ENCODE results near the gene STKLD1.
"Not testable (repeated sequence)": the region's sequence is repeated elsewhere in the genome, so short reads cannot be mapped to it uniquely, and the experiment has no call there.

Gene STKLD1

DNA sequence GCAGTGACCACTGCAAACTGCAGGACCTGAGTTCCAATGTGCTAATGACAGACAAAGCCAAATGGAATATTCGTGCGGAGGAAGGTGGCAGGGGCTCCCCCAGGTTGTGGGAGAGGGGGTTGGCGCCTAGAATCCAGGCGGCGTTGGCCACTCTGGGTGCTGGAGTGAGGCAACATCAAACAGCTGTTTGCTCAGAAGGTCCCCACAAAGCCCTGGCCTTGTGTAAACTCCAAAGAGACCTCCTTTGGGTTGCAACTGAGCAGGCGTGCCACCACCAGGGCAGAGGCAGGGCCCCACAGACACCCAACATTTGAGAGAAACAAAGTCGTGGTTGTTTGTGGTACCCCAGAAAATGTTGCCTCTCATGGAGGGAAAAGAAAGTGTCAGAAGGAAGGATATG is 14.5 kb downstream of the STKLD1 start:
- no peak overlapping the region for H3K9ac ChIP-seq (ENCODE audit: low read length)
- DNase-seq (ENCODE audit: low read depth): no peak
- H3K36me3 ChIP-seq (ENCODE audit: control insufficient read depth, insufficient read depth, low read length, severe bottlenecking): no peaks in the 10 kb centered on the region

GRCh38 chr9:133391449-133391848 is 15.3 kb downstream of the STKLD1 start:
- H3K36me3 ChIP-seq (ENCODE audit: control insufficient read depth, insufficient read depth, low read length, severe bottlenecking); H3K9ac ChIP-seq (ENCODE audit: low read length); H3K4me1 ChIP-seq (ENCODE audit: control insufficient read depth, insufficient read depth, low read length); DNase-seq (ENCODE audit: low read depth); H3K9me3 ChIP-seq (ENCODE audit: control insufficient read depth, low read length); H3K4me3 ChIP-seq (ENCODE audit: low read length): not testable (repeated sequence)
- peaks cover 35% of the 10 kb centered on the region for H3K27me3 ChIP-seq (replicated peaks; ENCODE audit: control insufficient read depth, insufficient read depth, low read length)

More for the DNA sequence above, 14.5 kb downstream of the STKLD1 start:
- Histone ChIP-seq H3K4me1 (ENCODE audit: control insufficient read depth, insufficient read depth, low read length) (no peaks in the 10 kb centered on the region), H3K9me3 (ENCODE audit: control insufficient read depth, low read length) (no peaks in the 10 kb centered on the region), H3K4me3 (ENCODE audit: low read length) (no peak overlapping the region), H3K27me3 (replicated peaks; ENCODE audit: control insufficient read depth, insufficient read depth, low read length) (peaks cover 28% of the 10 kb centered on the region)

DNA sequence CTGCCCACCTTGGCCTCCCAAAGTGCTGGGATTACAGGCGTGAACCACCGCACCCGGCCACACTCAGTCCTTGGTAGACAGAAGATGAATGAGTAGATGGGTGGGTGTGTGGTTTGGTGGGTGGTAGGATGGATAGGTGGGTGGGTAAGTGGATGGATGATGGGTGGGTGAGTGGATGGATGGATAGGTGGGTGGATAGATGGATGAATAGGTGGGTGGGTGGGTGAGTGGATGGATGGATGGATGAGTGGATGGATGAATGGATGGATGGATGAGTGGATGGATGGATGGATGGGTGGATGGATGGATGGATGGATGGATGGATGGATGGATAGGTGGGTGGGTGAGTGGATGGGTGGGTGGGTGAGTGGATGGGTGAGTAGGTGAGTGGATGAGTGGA is 16.1 kb downstream of the STKLD1 start:
- H3K4me1 ChIP-seq (ENCODE audit: control insufficient read depth, insufficient read depth, low read length); DNase-seq (ENCODE audit: low read depth); H3K4me3 ChIP-seq (ENCODE audit: low read length); H3K36me3 ChIP-seq (ENCODE audit: control insufficient read depth, insufficient read depth, low read length, severe bottlenecking); H3K9me3 ChIP-seq (ENCODE audit: control insufficient read depth, low read length); H3K9ac ChIP-seq (ENCODE audit: low read length): not testable (repeated sequence)
- H3K27me3 ChIP-seq (replicated peaks; ENCODE audit: control insufficient read depth, insufficient read depth, low read length): peaks cover 42% of the 10 kb centered on the region

DNA sequence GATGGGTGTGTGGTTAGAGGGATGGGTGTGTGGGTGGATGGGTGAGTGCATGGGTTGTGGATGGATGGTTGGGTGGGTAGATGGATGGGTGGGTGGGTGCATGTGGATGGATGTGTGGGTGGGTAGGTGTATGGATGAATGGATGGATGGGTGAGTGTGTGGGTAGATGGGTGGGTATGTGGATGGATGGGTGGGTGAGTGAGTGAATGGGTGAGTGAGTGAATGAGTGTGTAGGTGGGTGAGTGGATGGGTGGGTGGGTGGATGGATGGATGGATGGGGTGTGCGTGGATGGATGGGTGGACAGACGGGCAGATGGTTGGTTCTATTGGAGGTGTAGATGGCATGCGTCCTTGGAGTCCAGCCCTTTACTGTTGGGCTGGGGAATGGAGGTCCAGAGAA is 17.2 kb downstream of the STKLD1 start:
- no peak for DNase-seq (ENCODE audit: low read depth)
- H3K4me1 ChIP-seq (ENCODE audit: control insufficient read depth, insufficient read depth, low read length): no peaks in the 10 kb centered on the region
- no peak overlapping the region for H3K9ac ChIP-seq (ENCODE audit: low read length)
- no peak overlapping the region for H3K4me3 ChIP-seq (ENCODE audit: low read length)
- H3K27me3 ChIP-seq (replicated peaks; ENCODE audit: control insufficient read depth, insufficient read depth, low read length): peaks cover 49% of the 10 kb centered on the region
- H3K36me3 ChIP-seq (ENCODE audit: control insufficient read depth, insufficient read depth, low read length, severe bottlenecking): no peaks in the 10 kb centered on the region
- H3K9me3 ChIP-seq (ENCODE audit: control insufficient read depth, low read length): no peaks in the 10 kb centered on the region

DNA sequence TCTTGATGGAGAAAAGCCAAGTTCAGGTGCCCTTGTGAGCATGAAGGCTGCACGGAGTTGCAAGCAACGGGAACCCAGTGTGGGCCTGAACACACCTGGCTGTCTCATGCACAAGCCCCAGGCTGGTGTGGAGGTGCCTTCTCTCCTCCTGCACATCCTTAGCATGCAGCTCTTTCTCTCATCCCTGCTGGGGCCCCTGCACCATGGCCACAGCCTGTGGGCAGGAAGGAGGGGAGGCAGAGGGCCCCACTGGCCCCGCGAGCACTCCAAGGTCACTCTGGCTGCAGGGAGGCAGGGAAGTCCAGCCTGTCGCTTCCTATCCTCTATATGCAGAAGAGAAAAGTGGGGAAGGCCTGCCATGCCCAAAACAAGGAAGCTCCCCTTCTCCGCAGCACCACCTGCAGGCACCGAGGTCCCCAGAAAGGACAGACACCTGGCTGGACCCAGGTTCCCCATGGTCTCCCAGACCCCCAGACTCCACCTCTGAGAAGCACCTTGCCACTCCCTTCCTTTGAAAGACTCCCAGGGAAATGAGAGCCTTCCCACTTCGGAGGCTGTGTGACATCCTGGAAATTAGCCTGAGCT is 18.6 kb downstream of the STKLD1 start:
- DNase-seq (ENCODE audit: low read depth): no peak
- Histone ChIP-seq H3K4me1 (ENCODE audit: control insufficient read depth, insufficient read depth, low read length) (no peaks in the 10 kb centered on the region), H3K9me3 (ENCODE audit: control insufficient read depth, low read length) (no peaks in the 10 kb centered on the region), H3K9ac (ENCODE audit: low read length) (no peak overlapping the region), H3K36me3 (ENCODE audit: control insufficient read depth, insufficient read depth, low read length, severe bottlenecking) (no peaks in the 10 kb centered on the region), H3K27me3 (replicated peaks; ENCODE audit: control insufficient read depth, insufficient read depth, low read length) (peaks cover 49% of the 10 kb centered on the region), H3K4me3 (ENCODE audit: low read length) (no peak overlapping the region)

GRCh38 chr9:133396952-133397351 is 20.8 kb downstream of the STKLD1 start:
- H3K9me3 ChIP-seq (ENCODE audit: control insufficient read depth, low read length): no peaks in the 10 kb centered on the region
- no peak for DNase-seq (ENCODE audit: low read depth)
- H3K36me3 ChIP-seq (ENCODE audit: control insufficient read depth, insufficient read depth, low read length, severe bottlenecking): no peaks in the 10 kb centered on the region
- H3K4me3 ChIP-seq (ENCODE audit: low read length): no peak overlapping the region
- peaks cover 43% of the 10 kb centered on the region for H3K27me3 ChIP-seq (replicated peaks; ENCODE audit: control insufficient read depth, insufficient read depth, low read length)
- H3K4me1 ChIP-seq (ENCODE audit: control insufficient read depth, insufficient read depth, low read length): no peaks in the 10 kb centered on the region
- H3K9ac ChIP-seq (ENCODE audit: low read length): no peak overlapping the region

GRCh38 chr9:133397370-133397769 is 21.2 kb downstream of the STKLD1 start:
- H3K9ac ChIP-seq (ENCODE audit: low read length): no peak overlapping the region
- H3K4me3 ChIP-seq (ENCODE audit: low read length): no peak overlapping the region
- H3K36me3 ChIP-seq (ENCODE audit: control insufficient read depth, insufficient read depth, low read length, severe bottlenecking): no peaks in the 10 kb centered on the region
- H3K27me3 ChIP-seq (replicated peaks; ENCODE audit: control insufficient read depth, insufficient read depth, low read length): peaks cover 43% of the 10 kb centered on the region
- H3K4me1 ChIP-seq (ENCODE audit: control insufficient read depth, insufficient read depth, low read length): no peaks in the 10 kb centered on the region
- DNase-seq (ENCODE audit: low read depth): no peak
- no peaks in the 10 kb centered on the region for H3K9me3 ChIP-seq (ENCODE audit: control insufficient read depth, low read length)

GRCh38 chr9:133397895-133398294 is 21.7 kb downstream of the STKLD1 start:
- no peaks in the 10 kb centered on the region for H3K4me1 ChIP-seq (ENCODE audit: control insufficient read depth, insufficient read depth, low read length)
- no peak for DNase-seq (ENCODE audit: low read depth)
- H3K4me3 ChIP-seq (ENCODE audit: low read length): no peak overlapping the region
- no peaks in the 10 kb centered on the region for H3K9me3 ChIP-seq (ENCODE audit: control insufficient read depth, low read length)
- H3K9ac ChIP-seq (ENCODE audit: low read length): no peak overlapping the region
- H3K27me3 ChIP-seq (replicated peaks; ENCODE audit: control insufficient read depth, insufficient read depth, low read length): peaks cover 43% of the 10 kb centered on the region
- H3K36me3 ChIP-seq (ENCODE audit: control insufficient read depth, insufficient read depth, low read length, severe bottlenecking): no peaks in the 10 kb centered on the region

- Histone ChIP-seq H3K4me3 (ENCODE audit: low read length) (no peak overlapping the region), H3K27me3 (replicated peaks; ENCODE audit: control insufficient read depth, insufficient read depth, low read length) (peaks cover 26% of the 10 kb centered on the region), H3K36me3 (ENCODE audit: control insufficient read depth, insufficient read depth, low read length, severe bottlenecking) (peaks cover 6% of the 10 kb centered on the region), H3K9me3 (ENCODE audit: control insufficient read depth, low read length) (no peaks in the 10 kb centered on the region), H3K4me1 (ENCODE audit: control insufficient read depth, insufficient read depth, low read length) (peaks cover 3% of the 10 kb centered on the region), H3K9ac (ENCODE audit: low read length) (no peak overlapping the region)
- DNase-seq (ENCODE audit: low read depth): no peak
Measured at GRCh38 chr9:133400292-133400691, 24.1 kb downstream of the STKLD1 start.

- Histone ChIP-seq H3K9me3 (ENCODE audit: control insufficient read depth, low read length) (no peaks in the 10 kb centered on the region), H3K36me3 (ENCODE audit: control insufficient read depth, insufficient read depth, low read length, severe bottlenecking) (peaks cover 12% of the 10 kb centered on the region), H3K4me1 (ENCODE audit: control insufficient read depth, insufficient read depth, low read length) (peaks cover 15% of the 10 kb centered on the region), H3K4me3 (ENCODE audit: low read length) (no peak overlapping the region), H3K9ac (ENCODE audit: low read length) (no peak overlapping the region), H3K27me3 (replicated peaks; ENCODE audit: control insufficient read depth, insufficient read depth, low read length) (peaks cover 13% of the 10 kb centered on the region)
- DNase-seq (ENCODE audit: low read depth): no peak
Measured at GRCh38 chr9:133401588-133401987, 25.4 kb downstream of the STKLD1 start.

DNA sequence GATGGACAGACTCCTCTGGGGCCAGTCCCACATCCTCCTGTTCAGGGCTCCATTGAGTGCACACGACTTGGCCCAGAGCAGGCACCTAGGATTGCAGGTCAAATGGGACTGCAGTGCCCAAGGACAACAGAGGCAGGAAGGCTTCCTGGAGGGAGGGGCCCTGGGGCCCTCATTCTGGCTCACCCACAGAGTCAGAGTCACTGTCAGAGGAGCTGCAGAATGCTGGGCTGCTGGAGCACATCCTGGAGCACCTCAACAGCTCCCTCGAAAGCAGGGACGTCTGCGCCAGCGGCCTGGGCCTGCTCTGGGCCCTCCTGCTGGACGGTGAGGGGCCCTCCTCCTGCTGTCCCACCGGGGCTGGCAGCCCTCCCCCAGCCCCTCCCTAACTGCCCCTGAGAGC is 26.5 kb downstream of the STKLD1 start:
- DNase-seq (ENCODE audit: low read depth): no peak

GRCh38 chr9:133403766-133404453 is 27.7 kb downstream of the STKLD1 start:
- peaks cover 33% of the 10 kb centered on the region for H3K36me3 ChIP-seq (ENCODE audit: control insufficient read depth, insufficient read depth, low read length, severe bottlenecking)
- no peak for DNase-seq (ENCODE audit: low read depth)

More for the DNA sequence above, 26.5 kb downstream of the STKLD1 start:
- no peak overlapping the region for H3K4me3 ChIP-seq (ENCODE audit: low read length)
- peaks cover 16% of the 10 kb centered on the region for H3K4me1 ChIP-seq (ENCODE audit: control insufficient read depth, insufficient read depth, low read length)
- no peak overlapping the region for H3K9ac ChIP-seq (ENCODE audit: low read length)
- H3K27me3 ChIP-seq (replicated peaks; ENCODE audit: control insufficient read depth, insufficient read depth, low read length): peaks cover 4% of the 10 kb centered on the region
- H3K9me3 ChIP-seq (ENCODE audit: control insufficient read depth, low read length): no peaks in the 10 kb centered on the region
- peaks cover 22% of the 10 kb centered on the region for H3K36me3 ChIP-seq (ENCODE audit: control insufficient read depth, insufficient read depth, low read length, severe bottlenecking)

More at GRCh38 chr9:133403766-133404453, 27.7 kb downstream of the STKLD1 start:
- H3K9ac ChIP-seq (ENCODE audit: low read length): no peak overlapping the region
- no peaks in the 10 kb centered on the region for H3K9me3 ChIP-seq (ENCODE audit: control insufficient read depth, low read length)
- no peaks in the 10 kb centered on the region for H3K27me3 ChIP-seq (replicated peaks; ENCODE audit: control insufficient read depth, insufficient read depth, low read length)
- H3K4me1 ChIP-seq (ENCODE audit: control insufficient read depth, insufficient read depth, low read length): peaks cover 16% of the 10 kb centered on the region
- H3K4me3 ChIP-seq (ENCODE audit: low read length): no peak overlapping the region

Data from adipocyte (in vitro differentiated cells).